Spleen (tissue), 11 donors: Measurements from ENCODE around the gene PLA2G2F. TPM values are rescaled to one million over a fixed set of nuclear protein-coding genes. Genes with fewer than 3 reads are reported as not detected.

Source experiments
- DNase-seq: peaks from one replicate; pipeline ENCODE4 v3.0.0-alpha.2; 2020
- H3K27ac ChIP-seq, 8 donors: fragments of 200-600 bp; sonication (generic) in 7 of 8; 1 replicate in 4 of 8; 2 replicates in 4 of 8; pipeline versions ENCODE4 v1.5.0 to v1.8.0; 2016 to 2021; ENCODE audit warnings: inconsistent platforms in 4 of 8, mild to moderate bottlenecking in 4 of 8, moderate library complexity in 1 of 8
- H3K27me3 ChIP-seq, 7 donors: fragments of 200-600 bp; sonication (generic) in 6 of 7; replicated peaks in 1 of 7; 1 replicate in 4 of 7; 2 replicates in 3 of 7; pipeline versions ENCODE4 v1.5.0 to v1.8.0; 2016 to 2021; ENCODE audit warnings: inconsistent platforms in 3 of 7, mild to moderate bottlenecking in 1 of 7
- H3K36me3 ChIP-seq, 6 donors: fragments of 200-600 bp; sonication (generic) in 5 of 6; 1 replicate in 4 of 6; 2 replicates in 2 of 6; pipeline versions ENCODE4 v1.5.0 to v1.8.0; 2016 to 2021; ENCODE audit warnings: inconsistent platforms in 2 of 6
- H3K4me1 ChIP-seq, 6 donors: fragments of 200-600 bp; sonication (generic) in 5 of 6; 1 replicate in 3 of 6; 2 replicates in 3 of 6; pipeline versions ENCODE4 v1.5.0 to v1.8.0; 2016 to 2021; ENCODE audit warnings: inconsistent platforms in 3 of 6
- H3K4me3 ChIP-seq, 8 donors: fragments of 200-600 bp; sonication (generic) in 7 of 8; 1 replicate in 4 of 8; 2 replicates in 4 of 8; pipeline versions ENCODE4 v1.5.0 to v1.8.0; 2016 to 2021; ENCODE audit warnings: inconsistent platforms in 4 of 8, mild to moderate bottlenecking in 4 of 8, moderate library complexity in 2 of 8
- H3K9me3 ChIP-seq, 8 donors: fragments of 200-600 bp; sonication (generic) in 7 of 8; 1 replicate in 4 of 8; 2 replicates in 4 of 8; pipeline versions ENCODE4 v1.5.0 to v1.8.0; 2016 to 2021; ENCODE audit warnings: inconsistent platforms in 4 of 8
- CTCF ChIP-seq, 11 experiments: fragments of 200-600 bp in 7 of 11; fragments of 450-650 bp in 4 of 11; sonication (generic) in 4 of 11; IDR thresholded peaks in 8 of 11; conservative IDR thresholded peaks in 3 of 11; 1 replicate in 7 of 11; 2 replicates in 4 of 11; pipeline versions ENCODE4 v1.4.0 to v1.8.0; 2016 to 2021; ENCODE audit warnings: antibody characterized with exemption in 11 of 11, inconsistent platforms in 4 of 11, mild to moderate bottlenecking in 1 of 11
- POLR2A ChIP-seq, 3 donors: fragments of 450-650 bp; IDR thresholded peaks; one replicate each; pipeline ENCODE4 v1.5.1; 2017; ENCODE audit warnings: antibody characterized with exemption in 3 of 3, mild to moderate bottlenecking in 1 of 3
- POLR2AphosphoS5 ChIP-seq, 3 donors: sonication (generic); formaldehyde crosslinking; IDR thresholded peaks; one replicate each; pipeline ENCODE4 v1.5.1; 2017; ENCODE audit warnings: antibody characterized with exemption in 3 of 3
- WGBS, 5 donors: extraction: QIAGEN DNeasy Blood & Tissue Kit in 3 of 5; methylation state at CpG; one replicate each; pipeline versions ENCODE4 v1.1.5 to v1.1.7; 2013 to 2018; 5-methylcytosine and 5-hydroxymethylcytosine counted together
- intact Hi-C: fragments of 100-400 bp; cut with DNase I; formaldehyde crosslinking; loops from one replicate; pipeline ENCODE4 v1.15.0; 2023; ENCODE audit warnings: low total_unique reads
- polyA plus RNA-seq, 3 donors: library from polyadenylated mRNA; stranded (reverse); fragments of 200-250 nt; gene quantifications; one replicate each; pipeline ENCODE4 v1.2.1, GENCODE V29; 2013
- total RNA-seq, 7 donors: library from RNA; depleted of rRNA in 3 of 7; stranded (reverse); fragments of >200 nt in 3 of 7; fragmentation: NEBNext Ultra II Directional in 4 of 7; extraction: Animal tissue kit (Norgen Biotek cat#: 25700) in 4 of 7; gene quantifications; one replicate each; pipeline versions ENCODE4 v1.1.0 to v1.2.1, GENCODE V29; 2016 to 2021
- donor health status: healthy with polysubstance abuse.
- donor health status: DM: no; HTN: no; CAD: no; lungs with moderate emphysema.
- donor health status: DM: no; HTN: no; CAD: no.
- donor health status: Bipolar disorder and iron deficiency.
- donor health status: healthy.
- donor health status: DM: no; HTN: no; CAD: no.
- donor health status: DM: yes; HTN: yes; CAD: no.

The PLA2G2F gene
- total and polyA plus RNA-seq, 10 donors: not detected

GRCh38 chr1:20114021-20114648 lies 25.0 kb upstream of the PLA2G2F start:
- H3K9me3 ChIP-seq: no peaks in the 10 kb centered on the region
- no peak for TF ChIP-seq POLR2AphosphoS5 (IDR thresholded peaks at IDR 0.05)
- H3K27me3 ChIP-seq: no peaks in the 10 kb centered on the region
- WGBS, 5 donors: 77 to 86% (median 83%) methylated on average over 15 of the region's 15 CpGs
- H3K4me1 ChIP-seq: peaks cover 0 to 5% (median 2%) of the 10 kb centered on the region in 6 donors
- H3K27ac ChIP-seq: no peak overlapping the region
- no peak for DNase-seq
- H3K36me3 ChIP-seq: no peaks in the 10 kb centered on the region
- intact Hi-C loops: no loop called here
- H3K4me3 ChIP-seq: no peak overlapping the region

- TF ChIP-seq CTCF (IDR thresholded peaks at IDR 0.05 in 8 of 11, conservative IDR thresholded peaks at IDR 0.05 in 3 of 11) (no peak), POLR2AphosphoS5 (IDR thresholded peaks at IDR 0.05) (no peak), POLR2A (IDR thresholded peaks at IDR 0.05) (no peak)
- Histone ChIP-seq H3K9me3 (no peaks in the 10 kb centered on the region), H3K27ac (no peak overlapping the region), H3K27me3 (no peaks in the 10 kb centered on the region), H3K4me3 (no peak overlapping the region), H3K4me1 (peaks cover 0 to 16% (median 9%) of the 10 kb centered on the region in 6 donors), H3K36me3 (no peaks in the 10 kb centered on the region)
- intact Hi-C loops: no loop called here
- no peak for DNase-seq
- 78 to 85% (median 81%) methylated on average over 4 of the region's 4 CpGs for WGBS, 5 donors
These were observed 23.6 kb upstream of the PLA2G2F start for GRCh38 chr1:20115479-20115878.

- no peaks in the 10 kb centered on the region for H3K9me3 ChIP-seq
- DNase-seq: no peak
- H3K36me3 ChIP-seq: no peaks in the 10 kb centered on the region
- H3K27me3 ChIP-seq: no peaks in the 10 kb centered on the region
- no peak overlapping the region for H3K27ac ChIP-seq
- H3K4me1 ChIP-seq: peaks cover 0 to 17% (median 9%) of the 10 kb centered on the region in 6 donors
- intact Hi-C loops: no loop called here
- TF ChIP-seq POLR2A (IDR thresholded peaks at IDR 0.05): no peak
- TF ChIP-seq POLR2AphosphoS5 (IDR thresholded peaks at IDR 0.05): no peak
- no peak for TF ChIP-seq CTCF (IDR thresholded peaks at IDR 0.05 in 8 of 11, conservative IDR thresholded peaks at IDR 0.05 in 3 of 11)
- 81 to 90% (median 83%) methylated on average over 7 of the region's 7 CpGs for WGBS, 5 donors
- H3K4me3 ChIP-seq: no peak overlapping the region
These were observed 23.2 kb upstream of the PLA2G2F start for GRCh38 chr1:20115916-20116315.

- intact Hi-C loops: no loop called here
- no peak overlapping the region for H3K4me3 ChIP-seq
- H3K9me3 ChIP-seq: no peaks in the 10 kb centered on the region
- no peak overlapping the region for H3K27ac ChIP-seq
- no peak for DNase-seq
- no peaks in the 10 kb centered on the region for H3K36me3 ChIP-seq
- H3K4me1 ChIP-seq: peaks cover 0 to 17% (median 9%) of the 10 kb centered on the region in 6 donors
- no peaks in the 10 kb centered on the region for H3K27me3 ChIP-seq
- TF ChIP-seq POLR2AphosphoS5 (IDR thresholded peaks at IDR 0.05) (no peak), CTCF (IDR thresholded peaks at IDR 0.05 in 8 of 11, conservative IDR thresholded peaks at IDR 0.05 in 3 of 11) (no peak), POLR2A (IDR thresholded peaks at IDR 0.05) (no peak)
These were observed 21.9 kb upstream of the PLA2G2F start for GRCh38 chr1:20117236-20117635.
